ENCODE measurements around the gene ZNF491. TPM values are rescaled to one million over a fixed set of nuclear protein-coding genes. Genes with fewer than 3 reads are reported as not detected.
"Not testable (repeated sequence)": the region's sequence is repeated elsewhere in the genome, so short reads cannot be mapped to it uniquely, and the experiment has no call there.

Gene ZNF491
- total and polyA plus RNA-seq, 2 of the 4 experiments (the other 2 are of a cell fraction), result 1.5 to 3.6 TPM

- H3K4me2 ChIP-seq (ENCODE audit: low read depth, low read length); BruUV-seq (replicated peaks); H2BK120ac ChIP-seq (ENCODE audit: low read depth, low read length); H3K9ac ChIP-seq (ENCODE audit: low read depth, low read length); CTCF ChIA-PET; H3K9me1 ChIP-seq (ENCODE audit: insufficient read depth, low read length); H4K91ac ChIP-seq (ENCODE audit: insufficient read depth, low read depth, low read length); H3K27me3 ChIP-seq (ENCODE audit: control insufficient read depth, insufficient read depth, low read length); H2BK5ac ChIP-seq (ENCODE audit: low read depth, low read length, poor library complexity, severe bottlenecking); H2BK15ac ChIP-seq (ENCODE audit: low read depth, low read length); intact Hi-C loops (cut with micrococcal nuclease); H4K5ac ChIP-seq (ENCODE audit: low read depth, low read length); H3K79me1 ChIP-seq (ENCODE audit: low read depth in 1 of 2, low read length in 2 of 2); in situ Hi-C loops (cut with MboI; ENCODE audit: low sequenced_read_pairs); H3K4me1 ChIP-seq (ENCODE audit: control insufficient read depth, insufficient read depth, low read length); H4K8ac ChIP-seq (ENCODE audit: low read depth in 2 of 2, low read length in 2 of 2); H3K56ac ChIP-seq (ENCODE audit: extremely low read depth, insufficient read depth, low read length); dilution Hi-C loops (cut with HindIII; ENCODE audit: low sequenced_read_pairs, unreplicated experiment); H3K23ac ChIP-seq (ENCODE audit: low read depth, low read length); H3K4ac ChIP-seq (ENCODE audit: low read depth, low read length); H4K20me1 ChIP-seq (ENCODE audit: insufficient read depth, low read length); DNase-seq; H3K4me3 ChIP-seq (ENCODE audit: insufficient read depth, low read depth, low read length); H2AK5ac ChIP-seq (ENCODE audit: low read depth, low read length); POLR2A ChIA-PET (ENCODE audit: unreplicated experiment); ATAC-seq (ENCODE audit: low read depth); H3K14ac ChIP-seq (replicated peaks; ENCODE audit: low read depth, low read length); H2AK9ac ChIP-seq (replicated peaks; ENCODE audit: low read depth, low read length, poor library complexity); H3K18ac ChIP-seq (ENCODE audit: low read depth, low read length); H3K27ac ChIP-seq (ENCODE audit: insufficient read depth, low read length); H2AFZ ChIP-seq (replicated peaks; ENCODE audit: low read length, poor library complexity); H2BK20ac ChIP-seq (ENCODE audit: low read depth, low read length): not testable (repeated sequence)
- WGBS, 2 experiments (ENCODE audit: extremely low coverage in 2 of 2, insufficient read length in 1 of 2), result no CpG with 5 or more reads among the region's 11 CpGs
- peaks cover 35% of the 10 kb centered on the region for H3K36me3 ChIP-seq (ENCODE audit: control insufficient read depth, insufficient read depth, low read length)
- peaks cover 59% of the 10 kb centered on the region for H3K9me3 ChIP-seq (ENCODE audit: control insufficient read depth, insufficient read depth, low read length)
Observed at GRCh38 chr19:11776669-11777068, 21.7 kb upstream of the ZNF491 start.

All from IMR-90 (cell line).